ENCODE measurements around the gene PTGDR2. TPM values are rescaled to one million over a fixed set of nuclear protein-coding genes. Genes with fewer than 3 reads are reported as not detected.

PTGDR2 gene
- total and polyA plus RNA-seq, 9 of the 15 experiments (the other 6 are each of a cell fraction or from before 2014, with no cell fraction given) = 0.51 to 2.6 (median 1.6) TPM

GRCh38 chr11:60857378-60858232, 1.9 kb upstream of the PTGDR2 start:
- FAIRE-seq (peak; percentile 71), ATAC-seq (peak; percentile 19; the same call in 1 of the 3 replicates), DNase-seq (ENCODE audit: extremely low read depth in 1 of 4, low spot score in 3 of 4) (peak in 2 of 4 experiments; percentile 53 to 54)
- WGBS (ENCODE audit: insufficient coverage, low coverage, missing lambda C conversion rate) = 54% methylated on average over 5 of the region's 5 CpGs
- no peak overlapping the region for H3K4me3 ChIP-seq
- in situ Hi-C loops (cut with MboI) = no loop called here
- H3K27me3 ChIP-seq (ENCODE audit: control insufficient read depth in 2 of 2, insufficient read depth in 2 of 2, low read length in 2 of 2) = no peaks in the 10 kb centered on the region
- peaks cover 4% of the 10 kb centered on the region; the same call in 1 of the 3 replicates for H3K36me3 ChIP-seq (ENCODE audit: control insufficient read depth, insufficient read depth, low read length)
- H3K9me3 ChIP-seq (replicated peaks; ENCODE audit: control insufficient read depth, insufficient read depth, low read depth, low read length) = no peaks in the 10 kb centered on the region
- H3K4me1 ChIP-seq (replicated peaks in 1 of 2; ENCODE audit: control insufficient read depth in 2 of 2, insufficient read depth in 2 of 2, low read length in 2 of 2) = peaks cover 38 to 43% of the 10 kb centered on the region in 2 experiments
- intact Hi-C loops (cut with micrococcal nuclease) = no loop called here
- H3K27ac ChIP-seq (ENCODE audit: extremely low read depth, low read depth, low read length) = no peak overlapping the region
- H3K9ac ChIP-seq (ENCODE audit: insufficient read depth in 1 of 2, low read depth in 2 of 2, low read length in 2 of 2) = no peak overlapping the region
- no peak overlapping the region for H2AFZ ChIP-seq (ENCODE audit: low read depth, low read length)
- no peaks in the 10 kb centered on the region for H4K20me1 ChIP-seq (replicated peaks; ENCODE audit: control insufficient read depth, insufficient read depth, low read length)
- peaks cover 6% of the 10 kb centered on the region for H3K9me1 ChIP-seq (ENCODE audit: control insufficient read depth, insufficient read depth, low read length)
- H3K4me2 ChIP-seq (ENCODE audit: insufficient read depth, low read length) = no peak overlapping the region
- peaks cover 5% of the 10 kb centered on the region; the same call in 1 of the 3 replicates for H3K79me2 ChIP-seq (ENCODE audit: control insufficient read depth, insufficient read depth, low read length)
- BruUV-seq (replicated peaks) = no TSS peak
- CTCF ChIA-PET (ENCODE audit: low intra/inter-chr PET ratio) = no interaction called here
- POLR2A ChIA-PET = interaction anchor here (1.4 kb wide), 1 partner anchor 10 kb away, joined by 4 read pairs; no protein-coding TSS in a partner anchor
- peak; percentile 63 for TF ChIP-seq DPF2 (IDR thresholded peaks at IDR 0.05)
- peak; percentile 60; the same call in 1 of the 2 replicates for TF ChIP-seq SMARCA4 (IDR thresholded peaks at IDR 0.05)
- TF ChIP-seq ZNF764 (CRISPR knock-in tag; IDR thresholded peaks at IDR 0.05; ENCODE audit: low read depth) = no peak
- peak in 1 of 2 experiments; percentile 34; a peak in 1 of 4 replicates for TF ChIP-seq FOXK2 (conservative IDR thresholded peaks at IDR 0.05 in 1 of 2, IDR thresholded peaks at IDR 0.05 in 1 of 2; ENCODE audit: low read depth in 2 of 2)
- peak; percentile 59; the same call in 1 of the 2 replicates for TF ChIP-seq HLTF (IDR thresholded peaks at IDR 0.05)
- no peak for TF ChIP-seq TARDBP (IDR thresholded peaks at IDR 0.05)
- no peak for TF ChIP-seq GTF2A2 (tag; IDR thresholded peaks at IDR 0.05)
- TF ChIP-seq, protein P1, sequence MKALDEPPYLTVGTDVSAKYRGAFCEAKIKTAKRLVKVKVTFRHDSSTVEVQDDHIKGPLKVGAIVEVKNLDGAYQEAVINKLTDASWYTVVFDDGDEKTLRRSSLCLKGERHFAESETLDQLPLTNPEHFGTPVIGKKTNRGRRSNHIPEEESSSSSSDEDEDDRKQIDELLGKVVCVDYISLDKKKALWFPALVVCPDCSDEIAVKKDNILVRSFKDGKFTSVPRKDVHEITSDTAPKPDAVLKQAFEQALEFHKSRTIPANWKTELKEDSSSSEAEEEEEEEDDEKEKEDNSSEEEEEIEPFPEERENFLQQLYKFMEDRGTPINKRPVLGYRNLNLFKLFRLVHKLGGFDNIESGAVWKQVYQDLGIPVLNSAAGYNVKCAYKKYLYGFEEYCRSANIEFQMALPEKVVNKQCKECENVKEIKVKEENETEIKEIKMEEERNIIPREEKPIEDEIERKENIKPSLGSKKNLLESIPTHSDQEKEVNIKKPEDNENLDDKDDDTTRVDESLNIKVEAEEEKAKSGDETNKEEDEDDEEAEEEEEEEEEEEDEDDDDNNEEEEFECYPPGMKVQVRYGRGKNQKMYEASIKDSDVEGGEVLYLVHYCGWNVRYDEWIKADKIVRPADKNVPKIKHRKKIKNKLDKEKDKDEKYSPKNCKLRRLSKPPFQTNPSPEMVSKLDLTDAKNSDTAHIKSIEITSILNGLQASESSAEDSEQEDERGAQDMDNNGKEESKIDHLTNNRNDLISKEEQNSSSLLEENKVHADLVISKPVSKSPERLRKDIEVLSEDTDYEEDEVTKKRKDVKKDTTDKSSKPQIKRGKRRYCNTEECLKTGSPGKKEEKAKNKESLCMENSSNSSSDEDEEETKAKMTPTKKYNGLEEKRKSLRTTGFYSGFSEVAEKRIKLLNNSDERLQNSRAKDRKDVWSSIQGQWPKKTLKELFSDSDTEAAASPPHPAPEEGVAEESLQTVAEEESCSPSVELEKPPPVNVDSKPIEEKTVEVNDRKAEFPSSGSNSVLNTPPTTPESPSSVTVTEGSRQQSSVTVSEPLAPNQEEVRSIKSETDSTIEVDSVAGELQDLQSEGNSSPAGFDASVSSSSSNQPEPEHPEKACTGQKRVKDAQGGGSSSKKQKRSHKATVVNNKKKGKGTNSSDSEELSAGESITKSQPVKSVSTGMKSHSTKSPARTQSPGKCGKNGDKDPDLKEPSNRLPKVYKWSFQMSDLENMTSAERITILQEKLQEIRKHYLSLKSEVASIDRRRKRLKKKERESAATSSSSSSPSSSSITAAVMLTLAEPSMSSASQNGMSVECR (CRISPR knock-in tag; IDR thresholded peaks at IDR 0.05) = no peak
- 0 out of 4 replicates have a peak, but pooled peaks of 1 of the 2 experiments have one; percentile 53 for TF ChIP-seq KDM1A (IDR thresholded peaks at IDR 0.05)
- TF ChIP-seq ARID1B (IDR thresholded peaks at IDR 0.05) = peak; percentile 30; the same call in 1 of the 2 replicates
- TF ChIP-seq FOS (IDR thresholded peaks at IDR 0.05; ENCODE audit: extremely low read depth, insufficient read length) = peak; percentile 6
- TF ChIP-seq JUN (IDR thresholded peaks at IDR 0.05; ENCODE audit: borderline replicate concordance, low read depth, low read length) = peak; percentile 64; the same call in 1 of the 2 replicates
- no peak for TF ChIP-seq JUN (CRISPR knock-in tag; IDR thresholded peaks at IDR 0.05; ENCODE audit: borderline replicate concordance)
- TF ChIP-seq CBFB (CRISPR knock-in tag; IDR thresholded peaks at IDR 0.05) = peak; percentile 26; the same call in 1 of the 2 replicates
- peak; percentile 43 for TF ChIP-seq MAFF (IDR thresholded peaks at IDR 0.05; ENCODE audit: low read length)
- TF ChIP-seq ZNF830 (CRISPR knock-in tag; IDR thresholded peaks at IDR 0.05) = no peak
- peak; percentile 42; the same call in 1 of the 2 replicates for TF ChIP-seq SMARCE1 (IDR thresholded peaks at IDR 0.05)
- no peak for TF ChIP-seq HMG20B (CRISPR knock-in tag; IDR thresholded peaks at IDR 0.05)

Measured in K562 (cell line).